ENCODE data around the gene GRB7. TPM values are rescaled to one million over a fixed set of nuclear protein-coding genes. Genes with fewer than 3 reads are reported as not detected.
A peak's percentile ranks its signal among the peaks of the same experiment; 100 is the strongest.

Gene GRB7
- total and polyA plus RNA-seq, 10 of the 15 experiments (the other 5 are each of a cell fraction or from before 2014, with no cell fraction given) = 0.05 to 0.34 (median 0.19) TPM; not detected in 4

- TF ChIP-seq GATAD2B (conservative IDR thresholded peaks at IDR 0.05; ENCODE audit: low read depth) (peak; percentile 35), RB1 (IDR thresholded peaks at IDR 0.05; ENCODE audit: borderline replicate concordance) (no peak), JUNB (IDR thresholded peaks at IDR 0.05) (peak; percentile 55), PBX3 (IDR thresholded peaks at IDR 0.05; ENCODE audit: insufficient replicate concordance, low read depth, low read length) (no peak), BRCA1 (IDR thresholded peaks at IDR 0.05; ENCODE audit: low read depth, low read length) (no peak), BHLHE40 (IDR thresholded peaks at IDR 0.05; ENCODE audit: borderline replicate concordance in 1 of 2, low read depth in 2 of 2, low read length in 1 of 2) (peak; percentile 60 to 73; a peak in 2 of 4 replicates), RUNX3 (IDR thresholded peaks at IDR 0.05; ENCODE audit: low read length) (peak; percentile 95), TCF12 (IDR thresholded peaks at IDR 0.05; ENCODE audit: low read depth, low read length) (peak; percentile 90), MYC (IDR thresholded peaks at IDR 0.05; ENCODE audit: insufficient read depth, insufficient read length, insufficient replicate concordance, low read length, severe bottlenecking) (no peak), EZH2 (IDR thresholded peaks at IDR 0.05; ENCODE audit: borderline replicate concordance, control insufficient read depth, low read depth, low read length) (no peak), CUX1 (IDR thresholded peaks at IDR 0.05; ENCODE audit: insufficient replicate concordance, low read depth, low read length) (no peak)
- TF ChIP-seq, protein P1, sequence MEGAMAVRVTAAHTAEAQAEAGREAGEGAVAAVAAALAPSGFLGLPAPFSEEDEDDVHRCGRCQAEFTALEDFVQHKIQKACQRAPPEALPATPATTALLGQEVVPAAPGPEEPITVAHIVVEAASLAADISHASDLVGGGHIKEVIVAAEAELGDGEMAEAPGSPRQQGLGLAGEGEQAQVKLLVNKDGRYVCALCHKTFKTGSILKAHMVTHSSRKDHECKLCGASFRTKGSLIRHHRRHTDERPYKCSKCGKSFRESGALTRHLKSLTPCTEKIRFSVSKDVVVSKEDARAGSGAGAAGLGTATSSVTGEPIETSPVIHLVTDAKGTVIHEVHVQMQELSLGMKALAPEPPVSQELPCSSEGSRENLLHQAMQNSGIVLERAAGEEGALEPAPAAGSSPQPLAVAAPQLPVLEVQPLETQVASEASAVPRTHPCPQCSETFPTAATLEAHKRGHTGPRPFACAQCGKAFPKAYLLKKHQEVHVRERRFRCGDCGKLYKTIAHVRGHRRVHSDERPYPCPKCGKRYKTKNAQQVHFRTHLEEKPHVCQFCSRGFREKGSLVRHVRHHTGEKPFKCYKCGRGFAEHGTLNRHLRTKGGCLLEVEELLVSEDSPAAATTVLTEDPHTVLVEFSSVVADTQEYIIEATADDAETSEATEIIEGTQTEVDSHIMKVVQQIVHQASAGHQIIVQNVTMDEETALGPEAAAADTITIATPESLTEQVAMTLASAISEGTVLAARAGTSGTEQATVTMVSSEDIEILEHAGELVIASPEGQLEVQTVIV (IDR thresholded peaks at IDR 0.05; ENCODE audit: borderline replicate concordance, partially characterized antibody) = no peak
- TF ChIP-seq, protein P2, sequence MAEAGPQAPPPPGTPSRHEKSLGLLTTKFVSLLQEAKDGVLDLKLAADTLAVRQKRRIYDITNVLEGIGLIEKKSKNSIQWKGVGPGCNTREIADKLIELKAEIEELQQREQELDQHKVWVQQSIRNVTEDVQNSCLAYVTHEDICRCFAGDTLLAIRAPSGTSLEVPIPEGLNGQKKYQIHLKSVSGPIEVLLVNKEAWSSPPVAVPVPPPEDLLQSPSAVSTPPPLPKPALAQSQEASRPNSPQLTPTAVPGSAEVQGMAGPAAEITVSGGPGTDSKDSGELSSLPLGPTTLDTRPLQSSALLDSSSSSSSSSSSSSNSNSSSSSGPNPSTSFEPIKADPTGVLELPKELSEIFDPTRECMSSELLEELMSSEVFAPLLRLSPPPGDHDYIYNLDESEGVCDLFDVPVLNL (IDR thresholded peaks at IDR 0.05; ENCODE audit: low read depth, low read length) = no peak
- TF ChIP-seq, protein P3, sequence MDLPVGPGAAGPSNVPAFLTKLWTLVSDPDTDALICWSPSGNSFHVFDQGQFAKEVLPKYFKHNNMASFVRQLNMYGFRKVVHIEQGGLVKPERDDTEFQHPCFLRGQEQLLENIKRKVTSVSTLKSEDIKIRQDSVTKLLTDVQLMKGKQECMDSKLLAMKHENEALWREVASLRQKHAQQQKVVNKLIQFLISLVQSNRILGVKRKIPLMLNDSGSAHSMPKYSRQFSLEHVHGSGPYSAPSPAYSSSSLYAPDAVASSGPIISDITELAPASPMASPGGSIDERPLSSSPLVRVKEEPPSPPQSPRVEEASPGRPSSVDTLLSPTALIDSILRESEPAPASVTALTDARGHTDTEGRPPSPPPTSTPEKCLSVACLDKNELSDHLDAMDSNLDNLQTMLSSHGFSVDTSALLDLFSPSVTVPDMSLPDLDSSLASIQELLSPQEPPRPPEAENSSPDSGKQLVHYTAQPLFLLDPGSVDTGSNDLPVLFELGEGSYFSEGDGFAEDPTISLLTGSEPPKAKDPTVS (IDR thresholded peaks at IDR 0.05; ENCODE audit: low read depth, low read length) = no peak
These were observed 56.7 kb downstream of the GRB7 start (continued) for GRCh38 chr17:39794249-39794970.
